CD14-positive monocyte (primary cell): Measurements from ENCODE around the gene TMC6. TPM values are rescaled to one million over a fixed set of nuclear protein-coding genes. Genes with fewer than 3 reads are reported as not detected.

Experiments
- DNase-seq, 3 donors: peaks; one replicate each; pipeline ENCODE4 v3.0.0-alpha.2; 2011 to 2022
- H2AFZ ChIP-seq: 2 replicates; pipeline ENCODE4 v1.6.0; 2012; ENCODE audit warnings: mild to moderate bottlenecking, low read depth, low read length, inconsistent platforms; ENCODE audit not compliant: insufficient read depth, poor library complexity, severe bottlenecking
- H3K27ac ChIP-seq, 2 donors: 1 replicate in 1 of 2; 2 replicates in 1 of 2; pipeline ENCODE4 v1.5.1; 2012 to 2013; ENCODE audit warnings: low read length in 2 of 2, control low read depth in 1 of 2, inconsistent platforms in 1 of 2, low read depth in 1 of 2, mild to moderate bottlenecking in 1 of 2
- H3K27me3 ChIP-seq, 2 donors: one replicate each; pipeline versions ENCODE4 v1.6.0 to v1.6.1; 2011 to 2013; ENCODE audit warnings: low read length in 2 of 2; ENCODE audit not compliant: control insufficient read depth in 2 of 2, insufficient read depth in 2 of 2
- H3K36me3 ChIP-seq, 2 donors: replicated peaks in 1 of 2; 1 replicate in 1 of 2; 2 replicates in 1 of 2; pipeline versions ENCODE4 v1.5.1 to v1.6.1; 2012 to 2013; ENCODE audit warnings: low read length in 2 of 2, control low read depth in 1 of 2, inconsistent platforms in 1 of 2, mild to moderate bottlenecking in 1 of 2; ENCODE audit not compliant: insufficient read depth in 2 of 2, control insufficient read depth in 1 of 2
- H3K4me1 ChIP-seq, 2 donors: 1 replicate in 1 of 2; 2 replicates in 1 of 2; pipeline versions ENCODE4 v1.5.1 to v1.6.1; 2012 to 2013; ENCODE audit warnings: low read length in 2 of 2, control low read depth in 1 of 2, inconsistent platforms in 1 of 2, mild to moderate bottlenecking in 1 of 2, moderate library complexity in 1 of 2; ENCODE audit not compliant: insufficient read depth in 2 of 2, control insufficient read depth in 1 of 2
- H3K4me2 ChIP-seq: replicated peaks from 2 replicates; pipeline ENCODE3; 2012; ENCODE audit warnings: low read length, moderate library complexity, mild to moderate bottlenecking; ENCODE audit not compliant: poor library complexity, severe bottlenecking; ENCODE audit errors: extremely low read depth
- H3K4me3 ChIP-seq, 3 experiments: fragments of 200-600 bp in 1 of 3; sonication (generic) in 1 of 3; replicated peaks in 1 of 3; 1 replicate in 2 of 3; 2 replicates in 1 of 3; pipeline ENCODE4 v1.5.1; 2011 to 2013; ENCODE audit warnings: low read length in 3 of 3, mild to moderate bottlenecking in 3 of 3, control low read depth in 2 of 3, low read depth in 2 of 3, inconsistent platforms in 1 of 3, moderate library complexity in 1 of 3
- H3K79me2 ChIP-seq: 2 replicates; pipeline ENCODE4 v1.6.0; 2012; ENCODE audit warnings: mild to moderate bottlenecking, control low read depth, inconsistent platforms, low read length, moderate library complexity; ENCODE audit not compliant: insufficient read depth
- H3K9ac ChIP-seq: 2 replicates; pipeline ENCODE4 v1.6.0; 2017; ENCODE audit warnings: low read length, mild to moderate bottlenecking; ENCODE audit not compliant: insufficient read depth, poor library complexity, severe bottlenecking
- H3K9me3 ChIP-seq, 2 donors: replicated peaks in 1 of 2; 1 replicate in 1 of 2; 2 replicates in 1 of 2; pipeline versions ENCODE4 v1.5.1 to v1.6.1; 2012 to 2013; ENCODE audit warnings: low read length in 2 of 2, control low read depth in 1 of 2; ENCODE audit not compliant: control insufficient read depth in 1 of 2, insufficient read depth in 1 of 2
- H4K20me1 ChIP-seq: 2 replicates; pipeline ENCODE4 v1.6.0; 2012; ENCODE audit warnings: mild to moderate bottlenecking, low read length, control low read depth, moderate library complexity; ENCODE audit not compliant: insufficient read depth
- H3K27ac Mint-ChIP-seq, 7 donors: one replicate each; pipeline ENCODE4 v1.8.0; 2020; ENCODE audit warnings: mild to moderate bottlenecking in 7 of 7, mixed read lengths in 7 of 7, moderate library complexity in 6 of 7, inconsistent platforms in 2 of 7
- H3K27me3 Mint-ChIP-seq, 3 donors: one replicate each; pipeline ENCODE4 v1.8.0; 2021 to 2022; ENCODE audit warnings: low read depth in 3 of 3, mild to moderate bottlenecking in 3 of 3, mixed read lengths in 3 of 3, moderate library complexity in 3 of 3, inconsistent platforms in 1 of 3
- H3K36me3 Mint-ChIP-seq, 2 donors: one replicate each; pipeline ENCODE4 v1.8.0; 2020; ENCODE audit warnings: mixed read lengths in 2 of 2, inconsistent platforms in 1 of 2, mild to moderate bottlenecking in 1 of 2
- H3K4me1 Mint-ChIP-seq: one replicate; pipeline ENCODE4 v1.8.0; 2020; ENCODE audit warnings: mild to moderate bottlenecking, mixed read lengths
- H3K4me3 Mint-ChIP-seq, 2 donors: one replicate each; pipeline ENCODE4 v1.8.0; 2020; ENCODE audit warnings: mild to moderate bottlenecking in 2 of 2, mixed read lengths in 2 of 2, moderate library complexity in 1 of 2
- H3K9me3 Mint-ChIP-seq, 7 donors: one replicate each; pipeline ENCODE4 v1.8.0; 2020 to 2022; ENCODE audit warnings: mixed read lengths in 7 of 7, mild to moderate bottlenecking in 6 of 7, moderate library complexity in 6 of 7, inconsistent platforms in 2 of 7
- WGBS: methylation state at CpG from one replicate; pipeline ENCODE4 v1.1.5; 2013; ENCODE audit warnings: missing lambda C conversion rate; ENCODE audit not compliant: insufficient coverage; 5-methylcytosine and 5-hydroxymethylcytosine counted together
- intact Hi-C, 2 donors: fragments of 100-400 bp; cut with micrococcal nuclease; formaldehyde crosslinking; loops; one replicate each; pipeline versions ENCODE4 v1.15.0 to v1.15.1; 2023
- polyA plus RNA-seq, 3 donors: library from polyadenylated mRNA; depleted of rRNA in 1 of 3; unstranded in 2 of 3; stranded (reverse) in 1 of 3; fragments of 300-500 nt in 2 of 3; fragments of >200 nt in 1 of 3; fragmentation: Illumina TruSeq in 2 of 3; gene quantifications; 1 replicate in 2 of 3; 2 replicates in 1 of 3; pipeline ENCODE4 v1.2.3, GENCODE V29; 2012 to 2021
- TF ChIP-seq, protein P1 (sequence below): fragments of 200-600 bp; IDR thresholded peaks from one replicate; pipeline ENCODE4 v1.8.0; 2022; ENCODE audit warnings: antibody characterized with exemption, mild to moderate bottlenecking

Gene TMC6
- polyA plus RNA-seq, 3 donors: 60.1 to 107 (median 79.2) TPM

DNA sequence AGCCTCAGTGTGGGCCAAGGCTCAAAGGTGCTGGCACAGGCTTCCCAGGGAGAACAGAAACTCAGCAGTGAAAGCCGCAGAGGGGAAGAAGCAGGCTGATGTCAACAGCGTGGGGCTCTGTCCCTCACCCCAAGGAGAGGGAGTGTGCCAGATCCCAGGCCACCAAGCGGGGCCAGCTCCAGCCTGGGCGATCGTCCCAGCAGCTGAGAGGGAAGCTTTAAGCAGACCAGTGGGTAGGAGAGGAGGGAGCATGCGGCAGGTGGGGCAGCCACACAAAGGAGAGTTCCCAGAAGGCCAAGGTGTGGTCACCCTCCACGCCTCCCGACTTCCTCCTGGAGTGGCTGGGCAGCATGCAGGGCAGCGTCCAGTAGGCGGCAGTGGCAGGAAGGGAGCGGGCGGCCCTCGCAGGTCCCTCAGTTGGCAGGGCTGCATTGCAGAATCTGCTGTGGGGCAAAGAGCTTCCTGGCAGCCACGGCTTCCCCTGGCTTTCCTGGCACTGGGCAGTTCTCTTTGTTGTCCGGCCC, 45.9 kb upstream of the TMC6 start:
- peaks cover 11 to 16% of the 10 kb centered on the region in 2 donors for H3K36me3 ChIP-seq
- H3K9ac ChIP-seq: peak overlapping the region; percentile 43
- peaks cover 40% of the 10 kb centered on the region for H3K79me2 ChIP-seq
- Mint-ChIP-seq H3K9me3 (peaks cover 0 to 3% (median 0%) of the 10 kb centered on the region in 7 donors), H3K36me3 (peaks cover 37 to 50% of the 10 kb centered on the region in 2 donors), H3K27me3 (no peaks in the 10 kb centered on the region), H3K4me3 (peak overlapping the region; percentile 66 to 85), H3K4me1 (peaks cover 85% of the 10 kb centered on the region), H3K27ac (peak overlapping the region; percentile 93 to 98 (median 96))
- TF ChIP-seq, protein P1, sequence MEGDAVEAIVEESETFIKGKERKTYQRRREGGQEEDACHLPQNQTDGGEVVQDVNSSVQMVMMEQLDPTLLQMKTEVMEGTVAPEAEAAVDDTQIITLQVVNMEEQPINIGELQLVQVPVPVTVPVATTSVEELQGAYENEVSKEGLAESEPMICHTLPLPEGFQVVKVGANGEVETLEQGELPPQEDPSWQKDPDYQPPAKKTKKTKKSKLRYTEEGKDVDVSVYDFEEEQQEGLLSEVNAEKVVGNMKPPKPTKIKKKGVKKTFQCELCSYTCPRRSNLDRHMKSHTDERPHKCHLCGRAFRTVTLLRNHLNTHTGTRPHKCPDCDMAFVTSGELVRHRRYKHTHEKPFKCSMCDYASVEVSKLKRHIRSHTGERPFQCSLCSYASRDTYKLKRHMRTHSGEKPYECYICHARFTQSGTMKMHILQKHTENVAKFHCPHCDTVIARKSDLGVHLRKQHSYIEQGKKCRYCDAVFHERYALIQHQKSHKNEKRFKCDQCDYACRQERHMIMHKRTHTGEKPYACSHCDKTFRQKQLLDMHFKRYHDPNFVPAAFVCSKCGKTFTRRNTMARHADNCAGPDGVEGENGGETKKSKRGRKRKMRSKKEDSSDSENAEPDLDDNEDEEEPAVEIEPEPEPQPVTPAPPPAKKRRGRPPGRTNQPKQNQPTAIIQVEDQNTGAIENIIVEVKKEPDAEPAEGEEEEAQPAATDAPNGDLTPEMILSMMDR: peak; percentile 82
- intact Hi-C loops: loop anchor here (5.0 kb wide), 3 partner anchors 37 to 62 kb away; partner anchors contain the start of gene TMC6 (in 1 of the 2)
- no peak overlapping the region for H2AFZ ChIP-seq
- peaks cover 81 to 83% of the 10 kb centered on the region in 2 donors for H3K4me1 ChIP-seq
- peak; percentile 64 to 82 (median 81) for DNase-seq
- peaks cover 23% of the 10 kb centered on the region for H4K20me1 ChIP-seq
- 2% methylated on average over 15 of the region's 15 CpGs for WGBS
- no peaks in the 10 kb centered on the region for H3K9me3 ChIP-seq
- H3K27ac ChIP-seq: peak overlapping the region; percentile 82 to 86
- peak overlapping the region; percentile 76 for H3K4me2 ChIP-seq
- H3K27me3 ChIP-seq: no peaks in the 10 kb centered on the region
- peak overlapping the region in 1 of 3 experiments; percentile 85 for H3K4me3 ChIP-seq

DNA sequence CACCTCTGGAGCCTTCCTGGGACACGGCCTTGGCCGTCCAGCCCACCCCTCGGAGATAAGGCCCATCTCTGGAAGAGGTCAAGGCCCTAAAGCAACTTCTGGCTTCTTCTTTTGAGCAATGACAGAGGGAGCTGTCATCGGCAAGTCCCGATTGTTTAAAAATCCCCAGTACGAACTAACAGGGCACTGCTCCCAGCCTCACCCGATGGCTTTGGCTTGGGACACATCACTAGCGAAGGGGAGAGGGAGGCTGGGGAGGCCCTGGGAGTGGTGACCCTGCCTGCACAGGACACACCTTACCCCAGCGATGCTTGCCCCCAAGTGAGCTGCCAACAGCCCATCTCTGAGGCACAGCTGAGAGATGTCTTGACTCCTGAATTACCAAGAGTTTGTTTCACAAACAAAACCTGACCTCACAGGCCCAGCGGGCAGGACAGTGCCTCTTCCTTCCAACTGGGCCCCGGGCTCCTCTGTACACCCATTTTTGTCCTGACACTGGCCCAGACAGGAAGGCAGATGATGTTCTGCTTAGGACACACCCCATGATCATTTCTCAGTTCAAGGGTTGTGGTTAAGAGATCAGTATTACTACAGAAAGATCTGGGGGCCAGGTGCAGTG, 44.7 kb upstream of the TMC6 start:
- DNase-seq: peak in 2 of 3 donors; percentile 38 to 68
- H3K9ac ChIP-seq: peak overlapping the region; percentile 43
- TF ChIP-seq, protein P1: no peak
- H3K9me3 ChIP-seq: no peaks in the 10 kb centered on the region
- H3K4me3 ChIP-seq: peak overlapping the region in 1 of 3 experiments; percentile 85
- peaks cover 11 to 16% of the 10 kb centered on the region in 2 donors for H3K36me3 ChIP-seq
- H3K79me2 ChIP-seq: peaks cover 49% of the 10 kb centered on the region
- Mint-ChIP-seq H3K4me3 (peak overlapping the region; percentile 66 to 85), H3K27me3 (no peaks in the 10 kb centered on the region), H3K36me3 (peaks cover 34 to 48% of the 10 kb centered on the region in 2 donors), H3K9me3 (peaks cover 0 to 3% (median 0%) of the 10 kb centered on the region in 7 donors), H3K27ac (peak overlapping the region; percentile 93 to 98 (median 96)), H3K4me1 (peaks cover 78% of the 10 kb centered on the region)
- intact Hi-C loops: loop anchor here (5.0 kb wide), 3 partner anchors 36 to 61 kb away; partner anchors contain the start of gene TMC6 (in 1 of the 2)
- 65% methylated on average over 7 of the region's 11 CpGs for WGBS
- peak overlapping the region; percentile 76 for H3K4me2 ChIP-seq
- H4K20me1 ChIP-seq: peaks cover 29% of the 10 kb centered on the region
- H3K27ac ChIP-seq: peak overlapping the region; percentile 82 to 86
- H3K4me1 ChIP-seq: peaks cover 80 to 81% of the 10 kb centered on the region in 2 donors
- H2AFZ ChIP-seq: no peak overlapping the region
- H3K27me3 ChIP-seq: no peaks in the 10 kb centered on the region
